WI38 (cell line): ENCODE data around the gene RPS17.

ENCODE experiments used
- H3K4me3 ChIP-seq: 2 replicates; pipeline ENCODE4 v1.5.1; 2011; ENCODE audit warnings: low read depth, mild to moderate bottlenecking, control low read depth, low read length
- TF ChIP-seq, protein P1 (sequence below): IDR thresholded peaks from 2 replicates; pipeline ENCODE4 v1.5.1; 2012; ENCODE audit warnings: low read depth, mild to moderate bottlenecking, control low read depth, low read length

Gene RPS17

DNA sequence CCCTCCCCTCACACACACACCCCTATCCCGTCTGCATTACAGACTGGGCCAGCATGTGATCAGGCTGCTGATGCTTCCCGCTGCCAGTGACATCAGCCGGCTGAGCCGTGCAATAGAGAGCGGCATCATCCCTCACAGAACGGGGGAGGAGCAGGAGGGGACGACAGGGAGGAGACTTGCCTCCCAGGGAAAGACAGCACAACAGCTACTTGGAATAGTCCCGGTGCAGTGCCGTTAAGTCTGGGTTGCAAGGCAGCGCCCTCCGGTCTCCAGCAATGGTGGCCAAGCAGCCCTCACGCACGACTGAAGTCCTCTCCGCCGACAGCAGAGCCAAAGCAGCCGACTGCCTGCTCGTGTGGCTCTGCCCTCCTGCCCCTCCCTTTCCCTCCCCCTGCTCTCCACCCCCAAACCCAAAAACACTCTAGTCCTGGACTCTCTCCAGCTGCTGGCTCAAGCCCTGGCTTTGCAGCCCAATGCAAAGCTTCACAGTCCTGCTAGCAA lies 31.5 kb upstream of the RPS17 start:
- peak overlapping the region; percentile 52 for H3K4me3 ChIP-seq
- TF ChIP-seq, protein P1, sequence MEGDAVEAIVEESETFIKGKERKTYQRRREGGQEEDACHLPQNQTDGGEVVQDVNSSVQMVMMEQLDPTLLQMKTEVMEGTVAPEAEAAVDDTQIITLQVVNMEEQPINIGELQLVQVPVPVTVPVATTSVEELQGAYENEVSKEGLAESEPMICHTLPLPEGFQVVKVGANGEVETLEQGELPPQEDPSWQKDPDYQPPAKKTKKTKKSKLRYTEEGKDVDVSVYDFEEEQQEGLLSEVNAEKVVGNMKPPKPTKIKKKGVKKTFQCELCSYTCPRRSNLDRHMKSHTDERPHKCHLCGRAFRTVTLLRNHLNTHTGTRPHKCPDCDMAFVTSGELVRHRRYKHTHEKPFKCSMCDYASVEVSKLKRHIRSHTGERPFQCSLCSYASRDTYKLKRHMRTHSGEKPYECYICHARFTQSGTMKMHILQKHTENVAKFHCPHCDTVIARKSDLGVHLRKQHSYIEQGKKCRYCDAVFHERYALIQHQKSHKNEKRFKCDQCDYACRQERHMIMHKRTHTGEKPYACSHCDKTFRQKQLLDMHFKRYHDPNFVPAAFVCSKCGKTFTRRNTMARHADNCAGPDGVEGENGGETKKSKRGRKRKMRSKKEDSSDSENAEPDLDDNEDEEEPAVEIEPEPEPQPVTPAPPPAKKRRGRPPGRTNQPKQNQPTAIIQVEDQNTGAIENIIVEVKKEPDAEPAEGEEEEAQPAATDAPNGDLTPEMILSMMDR, result no peak

DNA sequence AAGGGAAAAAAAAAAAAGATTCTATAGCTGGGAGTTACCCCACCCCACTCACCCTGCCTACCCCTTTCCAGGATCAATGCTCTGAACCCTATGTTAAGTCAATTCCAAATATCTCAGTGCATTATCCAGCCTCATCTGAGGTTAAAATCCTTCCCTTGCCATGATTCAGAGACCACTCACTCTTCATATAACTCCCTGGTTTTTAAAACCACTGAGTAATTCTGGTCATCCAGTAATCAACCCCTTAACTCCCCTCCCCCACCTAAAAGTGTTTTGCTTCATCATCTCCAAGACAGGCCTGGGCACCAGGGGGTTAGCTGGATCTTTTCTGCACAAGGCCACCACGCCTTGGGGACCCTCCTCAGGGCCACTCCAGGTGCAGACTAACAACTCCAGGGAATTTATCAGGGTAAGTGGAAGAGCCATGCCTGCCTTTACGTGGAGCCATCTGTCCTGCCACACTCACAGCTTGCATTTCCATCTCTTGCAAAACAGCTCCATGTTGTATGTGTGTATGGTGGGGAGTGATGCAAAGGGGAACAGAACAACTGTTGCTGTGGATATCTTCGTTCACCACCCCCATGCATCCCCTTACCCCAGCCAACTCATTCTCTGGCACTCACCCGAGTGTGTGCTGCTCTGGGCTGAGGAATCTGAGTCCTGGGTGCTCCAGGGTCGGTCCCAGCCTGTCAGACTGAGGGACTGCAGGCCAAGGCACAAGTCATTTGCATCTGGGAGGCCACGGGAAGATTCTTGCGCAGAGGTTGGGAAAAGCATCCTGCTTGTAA lies 30.7 kb upstream of the RPS17 start:
- TF ChIP-seq, protein P1, result no peak
- no peak overlapping the region; the same call in 1 of the 2 replicates for H3K4me3 ChIP-seq

DNA sequence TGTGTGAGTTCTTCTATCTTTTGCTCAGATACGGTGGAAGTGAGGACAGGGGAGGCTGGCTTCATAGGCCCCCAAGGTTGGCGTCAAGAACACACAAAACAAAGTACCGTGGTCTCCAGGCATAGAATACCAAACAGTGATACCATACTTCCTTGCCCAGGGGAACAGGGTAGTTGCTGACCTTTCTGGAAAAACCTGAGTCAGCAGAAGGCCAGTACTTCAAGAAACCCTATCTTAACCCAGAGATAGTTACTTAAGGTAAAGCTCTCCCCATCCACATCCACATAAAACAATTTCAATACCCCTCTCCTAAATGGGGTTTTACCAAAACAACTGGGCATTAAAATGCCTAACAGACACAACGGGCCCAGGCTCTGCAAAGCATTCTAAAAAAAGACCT lies 29.6 kb upstream of the RPS17 start:
- no peak overlapping the region for H3K4me3 ChIP-seq
- TF ChIP-seq, protein P1, result no peak

DNA sequence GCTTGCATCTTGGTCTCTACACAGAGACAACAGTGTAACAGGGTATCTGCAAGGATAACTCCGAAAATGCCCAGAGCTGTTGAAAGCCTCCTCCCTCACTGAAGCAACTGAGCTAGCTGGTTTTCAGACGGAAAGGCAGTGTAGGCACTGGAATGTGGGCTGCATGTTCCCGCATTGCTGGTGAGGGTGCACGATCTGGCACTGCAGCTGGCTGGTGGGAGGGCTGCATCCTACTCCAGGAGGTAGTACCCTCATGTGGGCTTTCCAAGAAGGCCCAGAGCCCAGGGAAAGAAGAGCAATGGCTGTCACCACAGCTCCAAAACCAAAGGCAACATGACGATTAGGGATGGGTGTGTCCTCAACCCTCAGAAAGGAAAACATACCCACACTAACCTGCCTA lies 28.7 kb upstream of the RPS17 start:
- no peak overlapping the region for H3K4me3 ChIP-seq
- TF ChIP-seq, protein P1, result no peak

DNA sequence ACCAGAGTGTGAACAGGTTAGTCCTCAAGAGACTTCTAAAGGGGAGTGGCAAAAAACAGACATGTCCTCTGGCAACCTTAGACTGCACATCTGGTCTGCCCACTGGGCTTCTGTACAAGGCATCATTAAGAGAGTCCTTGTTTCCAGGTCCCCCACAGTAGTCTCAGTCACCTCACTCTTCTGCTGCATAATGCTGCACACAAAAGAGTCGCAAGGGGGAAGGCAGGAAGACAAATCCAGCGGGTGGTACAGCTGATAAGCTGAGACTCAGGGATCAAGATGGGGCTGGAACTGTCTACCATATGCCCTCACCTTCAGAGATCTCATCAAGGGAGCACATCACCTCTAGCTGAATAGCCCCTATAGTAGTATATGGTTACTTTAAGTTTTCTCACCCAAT lies 27.4 kb upstream of the RPS17 start:
- H3K4me3 ChIP-seq, result no peak overlapping the region
- TF ChIP-seq, protein P1, result no peak

DNA sequence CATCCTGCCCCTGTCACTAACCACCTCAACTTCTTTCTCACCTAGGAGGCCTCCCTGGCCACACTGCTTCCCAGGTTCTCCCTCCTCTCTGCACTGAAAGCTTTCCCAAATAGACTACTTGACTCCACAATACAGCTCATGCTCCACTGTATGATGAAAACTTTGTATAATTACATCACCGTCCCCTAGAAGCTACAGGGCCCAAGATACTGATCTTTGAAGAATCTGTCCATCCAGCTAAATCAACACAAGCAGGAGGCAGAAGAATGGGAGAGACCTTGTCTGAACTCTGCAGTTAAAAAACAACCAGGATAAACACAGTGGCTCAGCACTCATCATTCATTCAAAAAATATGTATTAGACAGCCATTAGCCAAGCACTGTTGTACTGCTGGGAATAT lies 26.4 kb upstream of the RPS17 start:
- no peak overlapping the region for H3K4me3 ChIP-seq
- TF ChIP-seq, protein P1, result no peak

DNA sequence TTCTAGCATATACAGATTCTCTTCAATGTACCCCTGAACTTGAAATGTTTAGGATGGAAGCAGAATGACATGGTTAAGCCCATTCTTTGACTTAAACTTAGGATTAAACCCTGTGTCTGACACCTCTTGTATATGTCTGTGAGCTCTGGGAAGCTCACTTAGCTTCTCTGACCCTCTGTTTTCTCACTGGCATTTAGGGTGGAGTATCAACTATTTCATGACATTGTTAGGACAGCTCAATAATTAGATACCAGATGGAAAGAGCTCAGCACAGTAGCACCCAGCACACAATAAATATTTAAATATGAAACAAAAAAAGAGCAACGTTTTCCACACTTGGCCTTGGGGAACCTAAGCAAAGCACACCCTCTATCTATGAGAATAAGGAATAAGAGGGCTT lies 18.2 kb upstream of the RPS17 start:
- TF ChIP-seq, protein P1, result no peak

More for the DNA sequence above, 18.2 kb upstream of the RPS17 start:
- H3K4me3 ChIP-seq, result no peak overlapping the region
